ENCODE data around the gene TSPAN10. TPM values are rescaled to one million over a fixed set of nuclear protein-coding genes. Genes with fewer than 3 reads are reported as not detected.
A peak's percentile ranks its signal among the peaks of the same experiment; 100 is the strongest.

Gene TSPAN10
- total RNA-seq, 1 experiment from 2014 or later, result 4.0 TPM

DNA sequence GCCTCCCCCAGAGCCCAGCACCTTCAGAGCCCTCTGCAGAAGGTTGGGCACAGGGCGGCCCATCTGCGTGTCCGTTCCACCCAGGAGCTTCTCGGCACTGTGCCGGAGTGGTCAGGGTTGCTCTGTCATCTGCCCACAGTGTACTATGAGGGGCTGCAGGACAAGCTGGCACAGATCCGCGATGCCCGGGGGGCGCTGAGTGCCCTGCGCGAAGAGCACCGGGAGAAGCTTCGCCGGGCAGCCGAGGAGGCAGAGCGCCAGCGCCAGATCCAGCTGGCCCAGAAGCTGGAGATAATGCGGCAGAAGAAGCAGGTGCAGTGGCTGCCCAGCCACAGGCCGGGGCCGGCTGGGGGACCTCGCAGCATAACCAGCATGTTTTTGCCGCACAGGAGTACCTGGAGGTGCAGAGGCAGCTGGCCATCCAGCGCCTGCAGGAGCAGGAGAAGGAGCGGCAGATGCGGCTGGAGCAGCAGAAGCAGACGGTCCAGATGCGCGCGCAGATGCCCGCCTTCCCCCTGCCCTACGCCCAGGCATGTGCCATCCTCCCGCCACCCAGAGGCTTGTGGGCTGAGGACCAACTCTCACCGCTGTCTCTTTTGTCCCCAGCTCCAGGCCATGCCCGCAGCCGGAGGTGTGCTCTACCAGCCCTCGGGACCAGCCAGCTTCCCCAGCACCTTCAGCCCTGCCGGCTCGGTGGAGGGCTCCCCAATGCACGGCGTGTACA is 59.4 kb downstream of the TSPAN10 start:
- Histone ChIP-seq H3K4me1 (peaks cover 2% of the 10 kb centered on the region), H3K27me3 (replicated peaks; ENCODE audit: control insufficient read depth, insufficient read depth, low read length) (no peaks in the 10 kb centered on the region), H3K4me3 (ENCODE audit: low read depth, low read length) (no peak overlapping the region), H3K9me3 (no peaks in the 10 kb centered on the region), H3K36me3 (ENCODE audit: control insufficient read depth, insufficient read depth, low read length) (peaks cover 4% of the 10 kb centered on the region)
- TF ChIP-seq, protein P1, sequence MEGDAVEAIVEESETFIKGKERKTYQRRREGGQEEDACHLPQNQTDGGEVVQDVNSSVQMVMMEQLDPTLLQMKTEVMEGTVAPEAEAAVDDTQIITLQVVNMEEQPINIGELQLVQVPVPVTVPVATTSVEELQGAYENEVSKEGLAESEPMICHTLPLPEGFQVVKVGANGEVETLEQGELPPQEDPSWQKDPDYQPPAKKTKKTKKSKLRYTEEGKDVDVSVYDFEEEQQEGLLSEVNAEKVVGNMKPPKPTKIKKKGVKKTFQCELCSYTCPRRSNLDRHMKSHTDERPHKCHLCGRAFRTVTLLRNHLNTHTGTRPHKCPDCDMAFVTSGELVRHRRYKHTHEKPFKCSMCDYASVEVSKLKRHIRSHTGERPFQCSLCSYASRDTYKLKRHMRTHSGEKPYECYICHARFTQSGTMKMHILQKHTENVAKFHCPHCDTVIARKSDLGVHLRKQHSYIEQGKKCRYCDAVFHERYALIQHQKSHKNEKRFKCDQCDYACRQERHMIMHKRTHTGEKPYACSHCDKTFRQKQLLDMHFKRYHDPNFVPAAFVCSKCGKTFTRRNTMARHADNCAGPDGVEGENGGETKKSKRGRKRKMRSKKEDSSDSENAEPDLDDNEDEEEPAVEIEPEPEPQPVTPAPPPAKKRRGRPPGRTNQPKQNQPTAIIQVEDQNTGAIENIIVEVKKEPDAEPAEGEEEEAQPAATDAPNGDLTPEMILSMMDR (IDR thresholded peaks at IDR 0.05; ENCODE audit: insufficient read depth in 1 of 2, low read depth in 1 of 2, low read length in 1 of 2, severe bottlenecking in 1 of 2, unreplicated experiment in 1 of 2), result no peak
- H3K27ac Mint-ChIP-seq (ENCODE audit: unreplicated experiment), result no peak overlapping the region
- no peaks in the 10 kb centered on the region for H3K27me3 Mint-ChIP-seq (ENCODE audit: insufficient read depth, unreplicated experiment)
- H3K9me3 Mint-ChIP-seq (ENCODE audit: unreplicated experiment), result no peaks in the 10 kb centered on the region
- H3K36me3 Mint-ChIP-seq (ENCODE audit: insufficient read depth, unreplicated experiment), result peaks cover 87% of the 10 kb centered on the region
- ChIA-PET CTCF (interaction anchor here (0.5 kb wide), 1 partner anchor 11 kb away, joined by 3 read pairs; no protein-coding TSS in a partner anchor), POLR2A (no interaction called here)
- BruUV-seq (replicated peaks), result TSS peak; percentile 33
- H3K4me3 Mint-ChIP-seq (ENCODE audit: unreplicated experiment), result no peak overlapping the region
- no peak for DNase-seq
- peaks cover 9% of the 10 kb centered on the region for H3K4me1 Mint-ChIP-seq (ENCODE audit: low read depth, unreplicated experiment)
- intact Hi-C loops (cut with micrococcal nuclease; ENCODE audit: unreplicated experiment), result no loop called here

DNA sequence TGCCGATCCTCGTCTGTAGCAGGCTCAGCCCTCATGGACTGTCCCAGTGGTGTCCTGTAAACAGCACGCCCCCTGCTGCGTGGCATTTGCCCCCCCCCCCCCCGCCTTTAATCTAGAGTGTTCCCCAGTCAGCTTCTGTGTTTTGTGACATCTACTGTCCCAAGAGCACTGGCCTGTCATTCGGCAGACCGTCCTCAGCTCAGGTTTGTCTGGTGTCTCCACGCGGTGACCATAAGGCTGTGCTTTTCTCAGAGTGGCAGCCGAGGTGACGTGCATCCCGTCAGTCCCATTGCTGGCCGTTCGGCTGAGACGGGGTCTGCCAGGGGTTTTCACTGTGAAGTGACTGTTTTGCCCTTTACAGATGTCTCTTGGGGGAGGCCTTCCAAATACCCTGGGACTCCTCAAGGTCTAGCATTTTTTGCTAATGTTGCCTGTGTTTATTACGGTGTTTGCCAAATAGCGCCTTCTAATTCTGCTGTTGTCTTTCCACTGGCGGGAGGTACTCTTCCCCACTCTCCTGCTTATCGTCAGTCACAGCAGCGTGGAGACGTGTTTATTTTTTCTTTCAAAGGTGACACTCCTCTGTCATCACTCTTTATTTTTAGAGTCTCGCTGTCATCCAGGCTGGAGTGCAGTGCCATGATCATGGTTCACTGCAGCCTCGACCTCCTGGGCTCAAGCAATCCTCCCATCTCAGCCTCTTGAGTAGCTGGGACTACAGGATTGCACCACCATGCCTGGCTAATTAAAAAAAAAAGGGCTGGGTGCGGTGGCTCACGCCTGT is 60.5 kb downstream of the TSPAN10 start:
- no peak for DNase-seq
- H3K4me1 ChIP-seq, result peaks cover 11% of the 10 kb centered on the region
- H3K27me3 ChIP-seq (replicated peaks; ENCODE audit: control insufficient read depth, insufficient read depth, low read length), result no peaks in the 10 kb centered on the region
- no peak overlapping the region for H3K4me3 ChIP-seq (ENCODE audit: low read depth, low read length)
- ChIA-PET POLR2A (no interaction called here), CTCF (no interaction called here)
- no peaks in the 10 kb centered on the region for H3K27me3 Mint-ChIP-seq (ENCODE audit: insufficient read depth, unreplicated experiment)
- H3K36me3 ChIP-seq (ENCODE audit: control insufficient read depth, insufficient read depth, low read length), result peaks cover 7% of the 10 kb centered on the region
- intact Hi-C loops (cut with micrococcal nuclease; ENCODE audit: unreplicated experiment), result no loop called here
- H3K27ac Mint-ChIP-seq (ENCODE audit: unreplicated experiment), result peak overlapping the region; percentile 69
- no peaks in the 10 kb centered on the region for H3K9me3 ChIP-seq
- TF ChIP-seq, protein P1 (IDR thresholded peaks at IDR 0.05; ENCODE audit: insufficient read depth in 1 of 2, low read depth in 1 of 2, low read length in 1 of 2, severe bottlenecking in 1 of 2, unreplicated experiment in 1 of 2), result no peak
- H3K36me3 Mint-ChIP-seq (ENCODE audit: insufficient read depth, unreplicated experiment), result peaks cover 87% of the 10 kb centered on the region
- no peak overlapping the region for H3K4me3 Mint-ChIP-seq (ENCODE audit: unreplicated experiment)
- BruUV-seq (replicated peaks), result no TSS peak
- H3K9me3 Mint-ChIP-seq (ENCODE audit: unreplicated experiment), result no peaks in the 10 kb centered on the region
- H3K4me1 Mint-ChIP-seq (ENCODE audit: low read depth, unreplicated experiment), result peaks cover 20% of the 10 kb centered on the region

Small RNA genes within 50 kb of the gene (microRNA-seq; reads per million reads assigned to microRNA genes)
- 0.74 reads per million for gene MIR6786

Other genes with a start within 250 kb of the TSPAN10 start
- 10.2 and 15.5 TPM in 2 replicates for gene BAHCC1, start 241.7 kb upstream of the TSPAN10 start, total RNA-seq (2022)
- gene ACTG1, start 124.4 kb upstream of the TSPAN10 start, total RNA-seq (2022), result 1,436 and 1,933 TPM in 2 replicates
- gene FSCN2, start 108.8 kb upstream of the TSPAN10 start, total RNA-seq (2022), result 2.1 and 2.9 TPM in 2 replicates
- 38.5 and 42.2 TPM in 2 replicates for gene FAAP100, start 84.8 kb upstream of the TSPAN10 start, total RNA-seq (2022)
- 119 and 139 TPM in 2 replicates for gene NPLOC4, start 84 bp upstream of the TSPAN10 start, total RNA-seq (2022)
- not detected in 2 replicates for gene PDE6G, start 19.3 kb downstream of the TSPAN10 start, total RNA-seq (2022)
- gene OXLD1, start 29.4 kb downstream of the TSPAN10 start, total RNA-seq (2022), result 32.4 and 37.0 TPM in 2 replicates
- gene CCDC137, start 29.5 kb downstream of the TSPAN10 start, total RNA-seq (2022), result 49.0 and 50.5 TPM in 2 replicates
- gene ARL16, start 46.6 kb downstream of the TSPAN10 start, total RNA-seq (2022), result 45.1 and 49.8 TPM in 2 replicates
- 176 and 178 TPM in 2 replicates for gene HGS, start 46.8 kb downstream of the TSPAN10 start, total RNA-seq (2022)
- 164 and 176 TPM in 2 replicates for gene MRPL12, start 66.2 kb downstream of the TSPAN10 start, total RNA-seq (2022)
- gene SLC25A10, start 75.1 kb downstream of the TSPAN10 start, total RNA-seq (2022), result 49.5 and 54.8 TPM in 2 replicates
- gene GCGR, start 167.0 kb downstream of the TSPAN10 start, total RNA-seq (2022), result 0.91 and 1.0 TPM in 2 replicates
- 59.7 and 60.0 TPM in 2 replicates for gene MCRIP1, start 196.1 kb downstream of the TSPAN10 start, total RNA-seq (2022)
- 0.93 TPM in 1 of 2 replicates, not detected in the other for gene PPP1R27, start 197.9 kb downstream of the TSPAN10 start, total RNA-seq (2022)
- 895 and 958 TPM in 2 replicates for gene P4HB, start 223.3 kb downstream of the TSPAN10 start, total RNA-seq (2022)
- 253 and 292 TPM in 2 replicates for gene ARHGDIA, start 234.1 kb downstream of the TSPAN10 start, total RNA-seq (2022)

Measured in Caco-2 (cell line).